HG03095 (cell line): ENCODE measurements around the gene ECE1.
A peak's percentile ranks its signal among the peaks of the same experiment; 100 is the strongest.

Experiments
- ATAC-seq: cut with Tn5 transposase; IDR thresholded peaks from one replicate; pipeline ENCODE4 v1.9.1; 2021; ENCODE audit warnings: moderate library complexity; ENCODE audit not compliant: unreplicated experiment

ECE1 gene

DNA sequence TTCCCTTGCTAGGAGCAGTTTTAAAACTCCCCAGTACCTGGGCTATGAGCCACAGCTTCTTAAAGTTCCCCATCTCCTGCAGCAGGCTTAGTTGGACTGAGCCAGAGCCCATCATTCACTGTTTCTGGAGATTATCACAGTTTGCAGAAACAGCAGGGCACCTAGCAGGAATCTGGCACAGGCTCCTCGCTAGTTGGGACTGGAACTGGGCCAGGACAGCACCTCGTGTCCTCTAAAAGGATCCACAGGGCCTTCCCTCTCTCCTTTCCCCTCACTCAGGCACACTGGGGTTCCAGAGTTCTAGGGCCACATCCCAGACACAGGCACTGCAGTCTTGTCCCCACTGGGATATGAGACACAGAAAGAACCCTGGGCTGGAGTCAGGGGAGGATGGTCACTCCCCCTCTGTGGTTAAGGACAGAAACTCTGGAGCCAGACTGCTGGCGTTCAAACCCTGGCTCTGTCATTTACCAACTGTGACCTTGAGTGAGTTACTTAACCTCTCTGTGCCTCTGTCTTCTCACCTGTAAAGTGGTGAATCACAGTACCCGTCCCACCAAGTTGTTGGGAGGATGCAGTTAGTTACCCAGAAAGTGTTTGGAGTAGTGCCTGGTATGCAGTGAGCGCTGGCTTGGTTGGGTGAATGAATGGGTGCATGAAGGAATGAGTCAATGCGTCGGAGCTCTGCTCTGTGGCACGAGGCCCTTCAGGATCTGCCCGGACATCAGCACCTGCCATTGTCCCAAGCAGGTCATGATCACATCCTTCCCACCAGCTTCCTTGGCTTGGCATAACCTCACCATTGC lies 18.8 kb upstream of the ECE1 start:
- no peak for ATAC-seq

DNA sequence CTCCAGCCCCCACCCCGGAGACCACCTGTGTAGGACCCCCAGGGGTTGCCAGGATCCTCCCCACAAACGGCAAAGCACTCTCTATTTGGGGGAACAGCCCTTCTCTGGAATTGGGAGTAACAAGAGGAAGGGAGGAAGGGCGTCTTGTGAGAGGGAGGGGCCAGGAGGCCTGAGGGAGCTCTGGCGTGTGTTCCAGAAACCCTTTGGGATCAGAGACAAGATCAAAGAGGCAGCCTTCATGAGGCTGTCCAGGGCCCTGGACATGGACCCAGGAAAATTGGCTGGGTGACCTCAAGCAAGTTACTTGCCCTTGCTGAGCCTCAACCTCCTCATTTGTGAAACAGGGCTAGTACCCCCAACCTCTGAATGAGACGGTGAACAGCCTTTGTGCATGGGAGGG lies 18.1 kb upstream of the ECE1 start:
- no peak for ATAC-seq

DNA sequence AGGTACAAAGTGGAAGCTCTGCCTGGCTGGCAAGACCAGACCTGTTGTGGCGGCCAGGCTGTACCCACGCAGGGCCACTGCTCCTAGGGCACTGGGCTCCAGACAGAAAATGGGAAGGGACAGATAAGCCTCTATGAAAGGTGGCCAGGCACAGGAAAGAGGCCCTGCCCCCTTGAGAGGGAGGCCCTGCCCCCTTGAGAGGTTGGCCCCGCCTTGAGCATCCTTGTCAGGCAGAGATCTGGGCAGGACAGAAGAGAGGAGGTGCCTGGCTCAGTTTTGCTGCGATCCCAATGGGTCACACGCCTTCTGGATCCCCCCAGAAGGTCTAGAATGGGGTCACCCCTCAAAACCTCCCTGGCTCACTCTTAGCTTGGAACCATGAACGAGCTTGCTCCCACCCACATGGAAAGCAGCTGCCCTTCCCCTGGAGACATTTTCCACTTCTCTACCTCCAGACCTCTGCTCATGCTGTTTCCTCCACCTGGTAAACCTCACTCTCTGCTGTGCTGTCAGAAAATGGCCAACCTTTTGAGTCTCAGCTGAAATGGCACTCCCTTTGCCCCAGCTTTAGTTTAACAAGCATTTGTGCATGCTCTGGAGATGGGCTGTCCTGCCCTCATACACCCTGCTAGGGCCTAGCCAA lies 17.5 kb upstream of the ECE1 start:
- ATAC-seq: no peak

DNA sequence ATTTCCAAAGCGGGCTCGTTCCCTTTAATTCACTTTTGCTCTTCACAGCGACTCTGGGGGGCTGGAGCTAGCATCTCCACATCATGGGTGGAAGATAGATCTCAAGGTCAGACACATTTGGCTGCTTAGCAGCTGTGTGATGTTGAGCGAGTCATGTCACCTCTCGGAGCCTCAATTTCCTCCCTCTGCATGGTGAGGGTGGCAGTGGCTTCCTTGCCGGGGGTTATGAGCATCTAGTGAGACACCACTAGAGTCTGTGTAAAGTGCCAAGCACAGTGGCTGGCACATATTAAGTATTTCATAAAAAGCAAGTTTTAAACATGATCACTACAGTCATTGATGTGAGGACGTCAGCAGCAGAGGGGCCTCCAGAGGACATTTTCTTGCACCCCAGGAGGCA lies 16.9 kb upstream of the ECE1 start:
- ATAC-seq: no peak

DNA sequence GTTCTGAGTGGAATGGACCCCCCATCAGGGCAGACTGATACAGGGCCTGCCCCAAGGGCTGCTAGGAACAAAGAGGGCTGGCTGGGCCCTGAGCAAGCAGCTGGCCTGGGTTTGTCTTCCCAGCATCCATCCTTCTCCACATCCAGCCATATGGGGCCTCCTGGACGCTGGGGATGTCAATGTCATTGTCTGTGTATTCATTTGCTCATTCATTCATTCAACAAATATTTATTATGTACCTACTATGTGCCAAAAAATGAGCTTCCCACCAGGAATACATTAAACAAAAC lies 15.6 kb upstream of the ECE1 start:
- ATAC-seq: no peak

DNA sequence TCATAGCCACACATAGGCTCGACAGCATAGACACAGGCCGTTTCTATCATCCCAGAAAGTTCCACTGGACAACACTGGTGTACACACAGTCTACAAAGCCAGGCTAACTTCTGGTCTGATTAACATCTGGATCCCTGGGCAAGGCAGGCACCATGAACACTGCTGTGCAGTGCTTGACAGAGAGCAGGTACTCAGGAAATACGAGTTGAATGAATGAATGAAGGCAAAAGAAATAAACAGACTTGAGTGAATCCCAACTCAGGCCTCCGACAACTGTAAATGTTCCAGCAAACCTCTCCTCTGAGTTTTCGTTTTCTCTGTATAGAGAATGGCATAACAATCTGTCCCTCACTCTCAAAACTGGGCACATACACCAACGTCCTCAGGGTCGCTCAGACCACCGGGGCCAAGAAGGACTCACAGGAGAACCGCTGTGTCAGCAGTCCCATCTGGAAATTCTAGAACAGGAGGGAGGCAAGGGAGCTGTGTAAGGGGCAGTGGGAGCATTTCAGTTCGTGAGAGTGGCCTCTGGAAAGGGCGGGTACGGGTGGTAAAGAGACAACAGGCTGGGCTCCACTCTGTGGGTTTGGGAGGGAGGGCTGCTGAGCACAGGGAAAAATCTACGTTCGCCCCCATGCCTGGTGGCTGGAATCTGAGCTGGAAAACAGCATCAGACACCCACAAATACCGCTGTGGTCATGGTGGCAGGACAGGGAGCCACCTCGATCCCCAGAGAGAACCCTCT lies 15.1 kb upstream of the ECE1 start:
- no peak for ATAC-seq

DNA sequence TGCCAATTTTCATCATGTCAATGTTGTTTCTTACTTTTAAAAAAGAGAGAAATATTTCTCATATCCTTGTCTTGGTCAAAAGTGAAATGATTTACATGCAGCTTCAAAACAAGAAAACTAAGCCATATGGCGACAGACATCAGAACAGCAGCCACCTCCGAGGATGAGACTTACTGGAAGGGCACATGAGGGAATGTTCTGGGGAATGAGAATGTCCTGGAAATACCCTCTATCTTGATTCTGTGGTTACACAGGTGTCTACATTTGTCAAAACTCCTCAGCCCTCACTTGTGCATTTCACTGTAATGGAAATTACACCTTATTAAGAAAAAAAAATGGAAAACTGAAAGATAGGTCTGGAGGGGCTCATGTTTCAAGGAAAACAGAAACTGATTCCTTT lies 14.2 kb upstream of the ECE1 start:
- ATAC-seq: no peak

DNA sequence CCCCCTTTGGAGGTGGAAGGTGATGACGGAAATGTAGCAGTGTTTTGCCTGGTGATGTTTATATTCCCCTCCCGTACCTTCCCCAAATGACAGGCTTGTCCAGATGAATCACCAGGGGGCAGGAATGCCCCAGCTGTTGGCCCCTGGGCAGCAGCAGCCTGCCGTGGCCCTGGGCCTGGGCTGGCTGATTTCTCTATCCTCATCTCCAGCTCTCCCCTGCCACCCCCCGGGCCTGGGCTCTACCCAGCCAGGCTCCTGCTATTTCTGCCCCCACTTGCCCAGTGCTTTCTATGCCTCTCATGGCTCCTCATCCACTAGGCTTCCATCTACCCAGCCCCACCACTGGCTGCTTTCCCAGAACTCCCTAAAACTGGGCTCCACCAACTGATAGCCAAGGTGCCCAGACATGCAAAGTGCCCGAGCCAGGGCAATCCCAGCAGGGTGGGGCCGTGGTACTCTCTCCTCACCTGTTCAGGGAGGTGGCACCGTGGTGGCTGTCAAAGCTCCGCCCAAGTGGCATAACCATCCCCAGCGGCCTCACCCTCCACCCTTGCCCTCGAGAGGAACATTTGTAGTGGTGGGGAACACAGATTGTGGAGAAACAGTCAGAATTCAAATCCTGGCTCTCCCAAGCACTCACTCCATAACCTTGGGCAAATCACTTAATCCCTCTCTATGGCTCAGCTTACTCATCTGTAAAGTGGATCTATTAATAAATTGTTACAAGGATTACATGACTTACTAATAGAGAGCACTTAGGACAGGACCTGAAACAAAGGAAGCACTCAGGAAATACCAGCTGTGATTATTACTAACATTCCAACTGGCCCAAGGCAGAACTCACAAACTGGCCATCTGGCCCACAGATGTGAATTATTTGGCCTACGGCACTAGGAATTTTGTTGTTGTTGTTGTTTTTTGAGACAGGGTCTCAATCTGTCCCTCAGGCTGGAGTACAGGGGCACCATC lies 12.8 kb upstream of the ECE1 start:
- no peak for ATAC-seq

DNA sequence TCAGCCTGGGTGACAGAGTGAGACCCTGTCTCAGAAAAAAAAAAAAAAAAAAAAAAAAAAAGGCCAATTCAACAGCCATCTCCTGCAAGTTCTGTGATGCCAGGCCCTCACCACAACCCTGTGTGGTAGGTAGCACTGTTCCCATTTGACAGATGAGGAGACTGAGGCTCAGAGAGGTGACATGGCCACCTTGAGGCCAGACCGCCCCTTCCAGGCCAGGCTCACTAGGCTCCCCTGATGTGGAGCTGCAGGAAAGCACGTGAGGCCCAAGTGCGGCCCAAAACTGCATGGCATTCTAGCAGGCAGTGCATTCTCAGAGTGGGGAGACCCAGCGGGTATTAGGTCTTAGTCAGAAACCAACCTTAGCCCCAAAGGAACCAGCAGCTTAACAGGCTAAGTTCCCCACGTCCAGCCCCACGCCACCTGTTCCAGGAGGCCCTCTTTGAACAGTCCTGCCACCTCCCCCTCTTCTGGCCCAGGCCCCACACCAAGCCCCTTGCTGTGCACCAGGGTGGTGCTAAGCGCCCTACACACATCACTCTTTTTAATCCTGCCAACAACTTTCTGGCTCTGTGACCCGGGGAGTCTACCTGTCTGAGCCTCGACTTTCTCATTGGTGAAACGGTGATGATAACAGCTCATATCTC lies 11.7 kb upstream of the ECE1 start:
- ATAC-seq: no peak

DNA sequence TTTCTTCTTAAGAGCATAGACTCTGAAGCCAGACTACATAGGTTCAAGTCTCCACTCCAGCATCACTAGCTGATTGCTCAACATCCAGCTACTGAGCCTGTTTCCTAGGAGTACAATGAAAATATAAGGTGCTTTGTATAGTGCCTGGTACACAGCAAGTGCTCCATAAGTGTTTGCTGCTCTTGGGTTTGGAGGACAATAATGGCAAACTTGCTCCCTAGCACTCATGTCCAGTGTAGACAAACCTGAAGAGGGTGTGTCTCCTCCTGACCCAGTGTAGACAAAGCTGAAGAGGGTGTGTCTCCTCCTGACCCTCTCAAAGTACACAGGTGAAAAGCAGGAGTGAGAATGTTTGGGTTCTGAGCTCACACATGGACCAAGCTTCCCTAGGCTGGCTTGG lies 10.5 kb upstream of the ECE1 start:
- ATAC-seq: no peak

DNA sequence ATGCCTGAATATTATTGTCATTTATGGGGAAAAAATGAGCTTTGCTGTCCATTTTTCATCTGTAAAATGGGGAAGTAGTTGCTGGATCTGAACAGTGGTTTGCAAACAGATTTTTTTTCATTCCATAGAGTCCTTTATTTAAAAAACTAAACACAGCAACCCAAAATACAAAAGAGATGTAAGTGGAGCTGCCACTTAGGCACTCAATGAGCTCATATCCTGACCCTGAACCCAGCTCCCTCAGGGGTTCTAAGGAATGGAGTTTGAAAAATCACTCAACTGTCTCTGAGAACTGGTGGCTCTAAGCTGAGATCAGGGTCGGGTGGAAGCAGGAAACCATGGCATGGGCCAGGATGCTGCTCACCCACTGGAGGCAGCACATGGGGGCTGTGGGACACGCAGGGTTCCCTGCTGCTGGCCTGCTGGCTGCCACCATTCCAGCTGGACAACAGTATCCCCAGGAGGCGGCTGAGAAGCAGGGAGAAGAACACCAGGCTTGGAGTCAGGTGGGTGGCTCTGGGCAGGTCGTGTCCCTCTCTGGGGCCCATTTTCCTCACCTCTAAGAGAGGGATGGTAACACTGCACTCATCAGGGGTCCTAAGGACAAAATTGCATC lies 9.6 kb upstream of the ECE1 start:
- ATAC-seq: no peak

DNA sequence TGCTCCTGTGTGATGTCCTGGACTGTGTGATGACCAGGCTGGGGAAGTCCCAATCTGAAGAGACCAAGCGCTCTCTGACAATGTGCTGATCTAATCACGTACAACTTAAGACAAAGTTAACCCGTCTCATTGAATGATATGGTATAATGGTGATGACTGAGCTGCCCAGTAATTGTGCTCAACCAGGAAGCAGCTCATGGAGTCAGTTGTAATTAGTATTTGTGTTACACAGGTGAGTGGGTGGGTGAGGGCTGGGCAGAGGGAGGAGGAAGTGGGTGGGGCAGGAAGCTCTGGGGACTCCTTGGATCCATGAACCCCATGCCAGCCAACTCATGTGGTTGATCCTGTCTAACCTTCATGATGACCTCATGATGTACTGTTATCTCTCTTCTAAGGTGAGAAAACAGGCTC lies 8.7 kb upstream of the ECE1 start:
- no peak for ATAC-seq

DNA sequence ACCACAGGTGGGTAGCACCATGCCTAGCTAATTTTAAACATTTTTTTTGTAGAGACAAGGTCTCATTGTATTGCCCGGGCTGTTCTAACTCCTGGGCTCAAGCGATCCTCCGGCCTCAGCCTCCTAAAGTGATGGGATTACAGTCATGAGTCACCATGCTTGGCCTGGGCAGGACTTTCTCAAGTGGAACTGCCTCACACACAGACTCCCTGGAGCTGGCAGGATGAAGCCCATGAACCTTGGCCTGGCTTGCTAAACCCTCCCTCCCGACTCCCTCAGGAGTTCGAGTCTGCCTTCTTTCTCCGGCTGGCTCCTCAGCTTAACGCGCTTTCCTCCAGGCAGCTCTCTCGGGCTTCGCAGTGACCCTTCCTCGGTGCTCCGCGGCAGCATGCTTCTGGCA lies 7.7 kb upstream of the ECE1 start:
- no peak for ATAC-seq

DNA sequence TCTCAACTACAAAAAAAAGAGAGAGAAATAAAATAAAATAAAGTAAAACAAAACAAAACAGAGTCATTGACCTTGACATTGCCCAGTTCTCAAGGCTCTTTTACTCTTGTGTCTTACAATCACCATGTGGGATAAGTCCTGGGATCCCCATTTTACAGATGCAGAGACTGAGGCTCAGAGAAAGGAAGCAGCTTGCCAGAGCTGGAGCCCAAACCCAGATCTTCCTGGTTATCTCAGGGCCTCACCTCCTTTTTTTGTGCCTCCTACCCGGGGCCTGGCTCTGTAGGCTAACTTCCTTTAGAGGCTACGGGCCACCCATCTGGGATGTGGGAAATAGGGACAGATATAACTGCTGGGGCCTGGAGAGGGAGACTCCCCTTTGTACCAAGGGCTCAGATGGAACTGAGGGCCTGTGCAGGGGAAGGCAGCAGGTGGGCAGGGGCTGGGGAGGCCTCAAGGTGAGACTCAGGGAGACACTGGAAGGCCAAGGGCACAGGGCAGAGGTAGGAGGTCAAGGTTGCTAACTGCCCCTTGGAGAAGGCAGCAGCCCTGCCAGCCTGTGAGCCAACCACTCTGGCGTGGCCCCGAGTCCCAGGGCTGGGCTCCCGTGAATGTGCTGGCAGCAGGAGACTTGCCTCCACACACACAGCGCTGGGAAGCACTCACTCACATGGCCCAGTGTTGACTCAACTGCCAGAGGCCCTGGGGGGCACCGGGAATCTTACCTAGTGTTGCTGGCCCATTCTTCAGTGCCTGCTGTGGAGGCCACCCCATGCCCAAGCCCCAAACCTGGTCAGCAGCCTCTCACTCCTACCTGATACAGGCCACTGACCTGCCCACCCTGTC lies 6.5 kb upstream of the ECE1 start:
- ATAC-seq: no peak

DNA sequence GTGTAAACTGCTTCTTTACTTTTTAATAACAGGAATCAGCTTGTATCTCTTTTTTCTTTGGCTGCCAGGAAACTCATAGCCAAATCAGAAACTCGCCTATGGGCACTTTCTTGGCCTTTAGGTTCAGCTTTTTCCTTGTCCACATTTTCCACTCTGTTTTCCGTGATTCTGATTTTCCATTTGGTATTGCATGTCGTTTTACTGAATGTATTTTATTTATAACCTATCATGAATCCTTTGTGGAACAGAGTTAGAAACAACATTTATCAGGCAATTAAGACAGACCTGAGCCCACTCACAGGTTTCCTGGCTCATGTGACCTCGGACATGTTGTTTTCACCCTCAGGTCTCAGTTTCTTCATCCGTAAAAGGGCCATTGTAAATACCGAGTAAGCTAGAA lies 5.3 kb upstream of the ECE1 start:
- no peak for ATAC-seq

DNA sequence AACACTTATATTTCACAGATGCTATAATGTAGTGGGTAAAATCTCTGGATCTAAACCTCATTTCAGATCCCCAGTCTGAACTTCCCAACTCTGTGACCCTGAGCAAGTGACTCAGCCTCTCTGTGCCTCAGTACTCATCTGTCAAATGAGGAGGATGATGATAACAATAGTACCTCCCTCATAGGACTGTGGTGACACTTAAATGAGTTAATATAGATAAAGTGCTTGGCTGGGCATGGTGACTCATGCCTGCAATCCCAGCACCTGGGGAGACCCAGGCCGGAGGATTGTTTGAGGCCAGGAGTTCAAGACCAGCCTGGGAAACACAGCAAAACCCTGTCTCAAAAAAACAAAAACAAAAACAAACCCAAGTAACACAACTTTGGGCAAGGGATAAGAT lies 4.7 kb upstream of the ECE1 start:
- no peak for ATAC-seq

DNA sequence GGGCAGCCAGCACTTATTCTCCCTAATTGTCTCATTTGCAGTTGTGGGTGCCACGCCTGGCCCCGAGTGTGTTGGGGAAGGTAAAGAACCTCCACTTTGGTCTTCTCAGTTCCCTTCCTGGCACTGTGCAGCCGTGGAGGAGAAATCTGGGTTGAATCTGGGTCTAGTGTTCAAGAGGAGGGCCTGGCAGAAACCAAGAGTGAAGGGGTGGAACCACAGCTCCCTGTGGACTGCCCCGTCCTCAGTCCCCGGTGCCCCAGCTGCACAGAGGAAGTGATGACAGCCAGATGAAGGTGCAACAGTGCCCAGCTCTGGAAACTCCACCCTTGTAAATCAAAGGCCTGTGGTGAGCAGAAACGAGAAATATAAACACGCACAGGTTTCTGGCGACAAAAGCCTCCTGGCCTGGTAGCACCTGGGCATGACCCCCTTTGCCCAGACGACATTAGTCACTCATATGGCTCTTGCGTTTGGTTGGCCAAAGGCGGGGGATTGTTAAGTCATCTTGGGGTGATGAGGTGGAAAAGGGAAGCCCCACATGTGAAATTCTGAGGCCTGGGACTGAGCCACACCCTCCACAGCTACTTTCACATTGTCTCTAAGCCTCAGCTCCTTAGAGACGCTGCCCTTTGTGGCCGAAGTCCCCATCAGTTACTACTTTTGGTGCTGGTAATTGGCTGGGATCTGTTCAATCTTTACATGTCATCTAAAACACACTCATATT lies 4.2 kb upstream of the ECE1 start:
- peak; percentile 41 for ATAC-seq

DNA sequence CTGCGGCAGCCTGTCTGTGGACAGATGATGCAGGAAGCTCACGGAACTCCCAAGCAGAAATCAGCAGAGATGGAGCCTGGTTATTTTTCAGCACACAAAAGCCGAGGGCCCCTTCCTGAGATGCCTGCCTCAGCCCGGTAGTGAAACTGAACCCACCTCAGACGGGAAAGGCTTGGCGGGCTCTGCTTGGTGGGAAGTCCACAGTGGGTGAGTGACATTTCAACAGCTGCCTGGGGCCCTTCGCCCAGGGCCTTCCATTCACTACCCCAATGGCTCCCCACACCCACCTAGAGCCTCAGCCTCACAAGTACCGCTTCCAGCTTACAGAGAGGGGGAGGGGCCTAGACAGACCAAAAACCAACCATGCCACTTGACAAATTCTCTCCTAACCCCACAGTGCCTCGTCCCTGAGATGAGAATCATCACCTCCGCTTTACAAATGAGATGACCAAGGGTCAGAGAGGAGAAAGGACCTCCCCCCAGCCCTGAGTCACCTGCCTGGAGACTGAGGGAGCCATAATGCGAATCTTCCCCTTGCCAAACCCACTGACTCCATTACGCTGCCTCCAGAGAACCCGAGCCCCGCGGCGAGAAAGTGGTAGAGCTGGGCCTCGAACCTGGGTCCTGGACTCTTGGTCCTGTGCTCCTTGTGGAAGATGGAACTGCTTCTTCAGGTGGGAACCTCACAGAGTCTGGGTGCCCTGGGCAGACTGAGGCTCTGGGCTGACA lies 3.4 kb upstream of the ECE1 start:
- peak; percentile 27 for ATAC-seq
